Measurements from ENCODE around the gene CREG2.
A peak's percentile ranks its signal among the peaks of the same experiment; 100 is the strongest.

Gene CREG2

DNA sequence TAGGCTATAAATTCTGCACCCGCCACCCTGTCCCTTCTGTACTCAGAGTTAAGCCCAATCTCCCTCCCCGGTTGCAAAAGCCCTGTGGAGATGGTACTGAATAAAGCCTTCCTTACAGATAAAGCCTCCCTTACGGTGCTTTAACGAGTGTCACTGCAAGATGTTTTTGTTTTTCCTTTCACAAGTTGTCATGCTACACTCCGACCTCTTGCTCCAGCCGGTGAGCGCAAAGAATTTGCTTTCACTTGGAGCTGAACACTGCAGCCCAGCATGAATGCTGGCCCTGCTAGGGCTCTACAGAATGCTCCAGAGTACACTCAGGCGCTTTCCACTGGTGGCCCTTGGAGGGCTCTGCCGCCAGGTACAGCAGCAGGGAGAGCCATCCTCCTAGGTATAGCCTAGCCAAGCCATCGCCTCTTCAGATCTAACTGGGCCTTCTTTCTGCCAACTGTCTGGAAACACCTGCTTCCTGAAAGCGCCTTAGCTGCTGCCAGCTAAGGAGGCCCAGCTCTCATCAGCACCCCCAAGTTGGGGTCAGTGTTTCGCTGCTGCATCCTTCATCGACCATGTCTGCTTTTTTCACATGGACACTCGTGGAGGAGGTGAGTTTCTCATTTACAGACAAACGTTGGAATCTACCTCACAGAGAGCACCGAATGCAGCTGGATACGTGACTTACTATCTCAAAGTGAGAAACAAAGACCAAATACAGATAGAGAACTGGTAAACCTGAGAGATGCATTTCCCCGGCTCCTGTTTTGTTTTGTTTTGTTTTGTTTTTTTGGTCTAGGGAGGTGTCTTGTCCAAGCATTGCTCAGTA, 13.4 kb upstream of the CREG2 start:
- no peak for DNase-seq
- no peak overlapping the region for H3K4me3 ChIP-seq (ENCODE audit: low read depth, low read length)
- no peak overlapping the region for H3K27ac ChIP-seq
- H3K27me3 ChIP-seq (replicated peaks), result no peaks in the 10 kb centered on the region
- TF ChIP-seq, protein P1, sequence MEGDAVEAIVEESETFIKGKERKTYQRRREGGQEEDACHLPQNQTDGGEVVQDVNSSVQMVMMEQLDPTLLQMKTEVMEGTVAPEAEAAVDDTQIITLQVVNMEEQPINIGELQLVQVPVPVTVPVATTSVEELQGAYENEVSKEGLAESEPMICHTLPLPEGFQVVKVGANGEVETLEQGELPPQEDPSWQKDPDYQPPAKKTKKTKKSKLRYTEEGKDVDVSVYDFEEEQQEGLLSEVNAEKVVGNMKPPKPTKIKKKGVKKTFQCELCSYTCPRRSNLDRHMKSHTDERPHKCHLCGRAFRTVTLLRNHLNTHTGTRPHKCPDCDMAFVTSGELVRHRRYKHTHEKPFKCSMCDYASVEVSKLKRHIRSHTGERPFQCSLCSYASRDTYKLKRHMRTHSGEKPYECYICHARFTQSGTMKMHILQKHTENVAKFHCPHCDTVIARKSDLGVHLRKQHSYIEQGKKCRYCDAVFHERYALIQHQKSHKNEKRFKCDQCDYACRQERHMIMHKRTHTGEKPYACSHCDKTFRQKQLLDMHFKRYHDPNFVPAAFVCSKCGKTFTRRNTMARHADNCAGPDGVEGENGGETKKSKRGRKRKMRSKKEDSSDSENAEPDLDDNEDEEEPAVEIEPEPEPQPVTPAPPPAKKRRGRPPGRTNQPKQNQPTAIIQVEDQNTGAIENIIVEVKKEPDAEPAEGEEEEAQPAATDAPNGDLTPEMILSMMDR (IDR thresholded peaks at IDR 0.05; ENCODE audit: low read depth, low read length, missing control alignments), result no peak
- in situ Hi-C loops (cut with HindIII; ENCODE audit: low pct_ligation_motif_present, low sequenced_read_pairs), result no loop called here
- H3K36me3 ChIP-seq (replicated peaks), result no peaks in the 10 kb centered on the region

- DNase-seq, result no peak
- no peak overlapping the region for H3K27ac ChIP-seq
- no peaks in the 10 kb centered on the region for H3K27me3 ChIP-seq (replicated peaks)
- in situ Hi-C loops (cut with HindIII; ENCODE audit: low pct_ligation_motif_present, low sequenced_read_pairs), result no loop called here
- H3K4me3 ChIP-seq (ENCODE audit: low read depth, low read length), result no peak overlapping the region
- TF ChIP-seq, protein P1 (IDR thresholded peaks at IDR 0.05; ENCODE audit: low read depth, low read length, missing control alignments), result no peak
- no peaks in the 10 kb centered on the region for H3K36me3 ChIP-seq (replicated peaks)
These were observed 12.7 kb upstream of the CREG2 start for GRCh38 chr2:101400048-101400447.

GRCh38 chr2:101399021-101399799, 11.9 kb upstream of the CREG2 start:
- no peaks in the 10 kb centered on the region for H3K27me3 ChIP-seq (replicated peaks)
- H3K36me3 ChIP-seq (replicated peaks), result no peaks in the 10 kb centered on the region
- TF ChIP-seq, protein P1 (IDR thresholded peaks at IDR 0.05; ENCODE audit: low read depth, low read length, missing control alignments), result no peak
- no peak overlapping the region for H3K4me3 ChIP-seq (ENCODE audit: low read depth, low read length)
- no peak overlapping the region for H3K27ac ChIP-seq
- in situ Hi-C loops (cut with HindIII; ENCODE audit: low pct_ligation_motif_present, low sequenced_read_pairs), result no loop called here
- DNase-seq, result no peak

DNA sequence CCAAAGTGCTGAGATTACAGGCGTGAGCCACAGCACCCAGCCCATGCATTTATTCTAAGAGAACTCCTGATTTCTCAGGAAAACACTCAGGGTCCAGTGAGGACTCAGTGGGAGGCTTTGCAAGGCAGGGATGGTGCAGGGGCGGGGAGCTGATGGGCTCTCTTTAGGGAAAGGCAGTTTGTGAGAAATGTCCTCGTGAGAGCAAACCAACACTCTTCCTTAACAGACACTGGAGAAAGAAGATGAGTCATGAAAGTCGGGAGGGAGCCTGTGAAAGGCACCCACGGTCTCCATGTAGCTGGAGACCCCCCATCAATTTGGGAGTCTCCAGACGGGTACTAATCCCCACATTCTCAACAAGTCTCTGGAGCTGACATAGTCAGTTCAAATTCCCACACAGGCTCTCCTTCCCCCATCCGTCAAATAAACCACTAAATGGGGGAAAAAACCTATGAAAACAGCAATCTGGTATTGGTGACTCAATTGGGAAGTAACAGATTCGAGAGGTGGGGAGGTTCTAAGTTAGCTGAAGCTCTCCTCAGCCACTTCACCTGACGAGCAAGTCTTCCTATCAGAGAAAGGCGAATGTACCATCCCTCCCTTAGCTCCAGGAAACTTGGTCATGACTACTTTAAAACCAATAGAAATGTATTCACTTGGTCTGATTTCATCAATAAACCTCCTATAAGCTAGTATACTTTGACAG, 11.0 kb upstream of the CREG2 start:
- Histone ChIP-seq H3K27me3 (replicated peaks) (no peaks in the 10 kb centered on the region), H3K4me3 (ENCODE audit: low read depth, low read length) (no peak overlapping the region), H3K27ac (no peak overlapping the region), H3K36me3 (replicated peaks) (no peaks in the 10 kb centered on the region)
- DNase-seq, result peak; percentile 13
- TF ChIP-seq, protein P1 (IDR thresholded peaks at IDR 0.05; ENCODE audit: low read depth, low read length, missing control alignments), result no peak
- in situ Hi-C loops (cut with HindIII; ENCODE audit: low pct_ligation_motif_present, low sequenced_read_pairs), result no loop called here

- TF ChIP-seq, protein P1 (IDR thresholded peaks at IDR 0.05; ENCODE audit: low read depth, low read length, missing control alignments), result no peak
- in situ Hi-C loops (cut with HindIII; ENCODE audit: low pct_ligation_motif_present, low sequenced_read_pairs), result no loop called here
- Histone ChIP-seq H3K36me3 (replicated peaks) (no peaks in the 10 kb centered on the region), H3K4me3 (ENCODE audit: low read depth, low read length) (no peak overlapping the region), H3K27me3 (replicated peaks) (no peaks in the 10 kb centered on the region), H3K27ac (peak overlapping the region; percentile 88)
- peak; percentile 91 for DNase-seq
These were observed 9.0 kb upstream of the CREG2 start for GRCh38 chr2:101396316-101396717.
